Hematopoietic multipotent progenitor cell treated with erythropoietin and hydrocortisone succinate and interleukin-3 and kit ligand, for 8 days (in vitro differentiated cells): Measurements from ENCODE around the gene PTOV1.

Source experiments
- DNase-seq: peaks from one replicate; pipeline ENCODE4 v3.0.0-alpha.2; 2015

The PTOV1 gene

DNA sequence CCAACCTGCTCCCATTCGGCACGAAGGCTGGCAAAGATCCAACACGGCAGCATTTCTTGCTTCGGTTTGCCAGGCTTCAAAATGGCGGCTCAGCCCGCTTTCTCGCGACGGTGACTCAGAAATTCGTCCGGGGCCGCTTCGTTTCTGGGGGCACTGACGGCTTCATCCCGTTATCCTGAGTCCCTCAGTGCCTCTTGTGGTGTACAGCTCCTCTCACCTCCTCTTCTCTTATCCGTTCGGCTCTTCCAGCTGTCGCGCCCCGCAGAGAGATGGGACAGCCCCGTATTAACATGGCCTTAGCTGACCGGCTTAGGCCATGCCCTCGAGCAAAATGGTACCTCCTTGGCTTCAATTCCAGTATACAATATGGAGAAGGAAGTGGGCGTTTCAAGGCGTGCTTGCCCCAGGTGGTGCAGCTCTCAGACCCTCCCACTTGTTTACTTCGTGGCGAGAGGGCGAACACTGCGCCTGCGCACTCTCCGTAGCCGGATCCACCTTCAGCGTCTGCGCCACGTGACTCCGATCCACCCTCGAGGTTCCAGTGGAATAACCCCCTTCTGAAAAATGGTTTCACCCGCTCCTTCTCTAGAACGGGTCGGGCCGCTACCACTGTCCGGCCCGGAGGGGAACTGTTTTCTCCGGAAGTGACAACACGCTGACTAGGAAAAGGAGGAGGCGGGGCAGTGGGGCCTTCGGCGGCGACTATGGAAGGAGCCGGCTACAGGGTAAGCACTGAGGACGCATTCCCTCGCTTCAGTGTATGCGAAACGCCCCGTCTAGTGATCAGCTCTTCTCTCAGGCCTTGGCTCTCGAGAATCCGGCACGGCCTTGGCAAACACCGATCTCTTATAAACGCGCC is 26.3 kb downstream of the PTOV1 start, which contains the start of the genes AKT1S1 and TBC1D17:
TSS of gene AKT1S1 (minus strand) at position 336 of the 859 bp plus-strand sequence. CDS start 4,060 bp downstream, outside the sequence.
TSS of gene TBC1D17 (plus strand) at position 683 of the 859 bp plus-strand sequence. CDS start at position 705, 22 bp downstream.
- peak; percentile 100 for DNase-seq

DNA sequence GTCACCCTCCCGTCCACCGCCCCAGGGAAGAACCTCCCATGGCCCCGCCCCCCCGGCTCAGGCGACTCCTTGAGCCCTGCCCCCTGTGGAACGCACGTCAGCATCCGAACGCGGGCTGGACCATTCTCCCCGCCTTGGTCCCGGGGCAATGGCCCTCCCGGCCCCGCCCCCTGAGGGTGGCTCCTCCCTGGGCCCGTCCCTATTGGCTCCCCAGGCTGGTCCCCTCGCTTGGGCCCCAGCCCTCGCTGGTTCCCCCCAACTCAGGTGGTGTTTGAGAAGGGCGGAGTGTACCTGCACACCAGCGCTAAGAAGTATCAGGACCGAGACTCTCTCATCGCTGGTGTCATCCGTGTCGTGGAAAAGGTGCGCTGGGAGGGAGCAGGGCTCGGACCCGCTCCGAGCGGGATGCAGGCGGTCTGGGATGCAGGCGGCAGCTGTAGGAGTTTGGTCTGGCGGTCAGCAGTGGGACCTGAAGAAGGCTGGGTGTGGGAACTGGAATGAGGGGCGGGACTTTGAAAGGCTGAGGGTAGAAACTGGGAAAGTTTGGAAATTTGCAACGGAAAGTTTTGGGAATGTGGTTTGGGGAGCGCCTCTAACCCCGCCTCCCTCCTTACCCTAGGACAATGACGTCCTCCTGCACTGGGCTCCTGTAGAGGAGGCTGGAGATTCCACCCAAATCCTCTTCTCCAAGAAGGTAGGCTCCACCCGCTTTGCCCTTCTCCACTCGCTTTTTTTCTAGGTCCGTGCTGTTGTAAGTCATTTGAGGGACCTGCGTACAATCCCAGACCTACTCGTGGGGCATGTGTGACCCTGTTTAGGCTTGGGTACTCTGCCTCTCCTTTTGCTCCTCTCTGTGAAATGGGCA is 27.2 kb downstream of the PTOV1 start:
- DNase-seq, result peak; percentile 97

DNA sequence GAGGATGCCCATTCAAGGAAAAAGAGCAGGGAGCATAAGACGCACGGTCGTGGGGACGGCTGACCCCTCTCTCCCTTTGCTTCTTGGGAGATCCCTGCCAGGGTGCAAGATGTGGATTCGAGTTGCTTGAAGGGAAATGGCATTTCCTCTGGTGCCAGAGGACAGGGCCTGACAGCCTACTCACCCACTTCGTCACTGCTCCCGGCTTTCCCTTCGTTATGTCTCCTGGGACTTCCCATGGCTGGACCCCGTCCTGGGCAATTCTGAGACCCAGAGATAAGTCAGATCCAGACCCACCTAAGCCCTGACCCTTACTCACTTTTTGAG is 27.7 kb downstream of the PTOV1 start:
- DNase-seq, result no peak

DNA sequence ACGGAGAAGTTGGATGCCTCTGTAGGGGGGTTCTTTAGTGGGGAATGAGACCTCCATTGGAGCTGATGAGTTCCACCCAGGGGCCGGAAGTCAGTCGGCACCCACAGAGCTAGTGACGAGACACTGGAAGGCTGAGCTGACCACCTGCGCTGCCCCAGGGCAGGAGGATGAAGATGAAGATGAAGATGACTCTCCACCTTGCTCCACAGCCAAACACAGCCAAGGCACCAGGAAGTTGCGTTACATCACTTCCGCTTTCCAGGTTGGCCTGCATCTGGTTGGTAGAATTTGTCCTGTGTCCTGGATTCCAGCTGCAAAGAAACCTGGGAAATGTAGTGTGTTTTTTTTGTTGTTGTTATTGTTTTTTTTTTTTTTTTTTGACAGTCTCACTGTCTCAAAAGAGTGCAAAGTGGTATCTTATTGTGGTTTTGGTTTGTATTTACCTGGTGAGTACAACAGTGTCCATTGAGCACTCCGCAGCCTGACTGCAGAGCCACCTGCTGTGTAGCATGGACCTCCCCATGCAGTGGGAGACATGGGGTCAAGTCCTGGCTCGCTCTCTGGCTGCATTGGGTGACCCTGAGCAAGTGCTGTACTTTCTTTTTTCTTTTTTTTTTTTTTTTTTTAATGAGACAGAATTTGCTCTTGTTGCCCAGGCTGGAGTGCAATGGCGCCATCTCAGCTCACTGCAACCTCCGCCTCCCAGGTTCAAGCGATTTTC is 28.4 kb downstream of the PTOV1 start:
- peak; percentile 63 for DNase-seq

DNA sequence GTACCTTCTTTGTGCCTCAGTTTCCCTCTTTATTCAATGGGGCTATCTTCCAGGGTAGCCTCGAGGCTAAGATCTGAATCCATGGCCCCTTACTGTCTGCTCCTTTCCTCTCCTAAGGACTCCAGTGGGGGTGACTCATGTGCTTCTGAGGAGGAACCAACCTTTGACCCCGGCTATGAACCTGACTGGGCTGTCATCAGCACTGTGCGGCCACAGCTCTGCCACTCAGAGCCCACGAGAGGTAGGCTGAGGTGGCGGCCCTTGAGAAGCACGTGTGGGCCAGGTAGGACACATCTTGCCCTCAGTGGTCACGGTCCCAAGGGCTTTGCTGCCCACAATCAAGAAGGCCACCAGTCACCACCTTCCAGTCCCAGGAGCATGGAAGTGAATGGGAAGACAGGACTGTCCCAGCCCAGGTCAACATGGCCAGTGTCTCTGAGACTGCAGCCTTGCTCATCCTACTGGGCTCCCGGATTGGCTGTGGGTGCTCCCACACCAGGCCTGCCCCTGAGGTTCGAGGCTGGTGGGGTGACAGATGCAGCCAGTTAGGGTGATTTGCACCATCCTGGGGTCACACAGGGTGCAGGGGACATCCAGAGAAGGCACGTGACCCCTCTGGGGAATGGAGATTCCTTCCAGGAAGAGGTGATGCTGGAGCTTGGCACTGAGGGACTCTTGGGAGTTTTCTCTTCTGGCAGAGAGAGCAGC is 29.4 kb downstream of the PTOV1 start:
- DNase-seq, result no peak

DNA sequence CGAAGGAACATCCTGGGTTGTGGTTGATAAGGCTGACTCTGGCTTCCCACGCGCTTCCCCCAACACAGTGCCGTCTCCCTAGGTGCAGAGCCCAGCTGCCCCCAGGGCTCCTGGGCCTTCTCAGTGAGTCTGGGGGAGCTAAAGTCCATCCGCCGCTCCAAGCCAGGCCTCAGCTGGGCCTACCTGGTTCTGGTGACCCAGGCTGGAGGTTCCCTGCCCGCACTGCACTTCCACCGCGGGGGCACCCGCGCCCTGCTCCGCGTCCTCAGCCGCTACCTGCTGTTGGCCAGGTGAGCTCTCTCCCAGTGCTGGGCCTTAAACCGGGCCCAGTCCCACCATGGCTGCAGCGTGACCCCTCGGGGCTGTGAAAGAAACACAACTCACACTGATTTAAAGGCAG is 30.2 kb downstream of the PTOV1 start:
- no peak for DNase-seq

DNA sequence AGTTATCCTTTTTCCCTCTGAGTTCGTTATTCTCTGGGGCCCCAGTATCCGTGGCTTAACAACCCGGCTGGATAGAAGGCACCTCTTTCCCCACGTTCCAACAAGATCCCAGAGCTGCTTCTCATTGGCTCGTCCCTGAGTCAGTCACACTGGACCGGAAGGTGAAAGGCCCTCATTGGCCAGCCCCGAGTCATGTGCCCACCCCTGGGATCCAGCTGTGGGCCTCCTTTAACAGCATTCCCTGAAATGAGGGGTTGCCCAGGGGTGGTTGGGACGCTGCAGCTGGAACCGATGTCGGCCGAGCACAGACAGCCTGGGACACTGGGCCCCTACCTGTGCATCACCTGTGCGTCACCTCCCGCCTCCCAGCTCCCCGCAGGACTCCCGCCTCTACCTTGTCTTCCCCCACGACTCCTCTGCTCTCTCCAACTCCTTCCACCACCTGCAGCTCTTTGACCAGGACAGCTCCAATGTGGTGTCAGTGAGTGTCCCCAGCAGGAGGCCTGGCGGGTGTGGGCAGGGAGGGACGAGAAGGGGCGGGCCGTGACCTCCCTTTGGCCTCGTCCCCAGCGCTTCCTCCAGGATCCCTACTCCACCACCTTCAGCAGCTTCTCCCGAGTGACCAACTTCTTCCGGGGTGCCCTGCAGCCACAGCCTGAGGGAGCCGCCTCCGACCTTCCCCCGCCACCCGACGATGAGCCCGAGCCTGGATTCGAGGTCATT is 30.9 kb downstream of the PTOV1 start:
- DNase-seq, result no peak

DNA sequence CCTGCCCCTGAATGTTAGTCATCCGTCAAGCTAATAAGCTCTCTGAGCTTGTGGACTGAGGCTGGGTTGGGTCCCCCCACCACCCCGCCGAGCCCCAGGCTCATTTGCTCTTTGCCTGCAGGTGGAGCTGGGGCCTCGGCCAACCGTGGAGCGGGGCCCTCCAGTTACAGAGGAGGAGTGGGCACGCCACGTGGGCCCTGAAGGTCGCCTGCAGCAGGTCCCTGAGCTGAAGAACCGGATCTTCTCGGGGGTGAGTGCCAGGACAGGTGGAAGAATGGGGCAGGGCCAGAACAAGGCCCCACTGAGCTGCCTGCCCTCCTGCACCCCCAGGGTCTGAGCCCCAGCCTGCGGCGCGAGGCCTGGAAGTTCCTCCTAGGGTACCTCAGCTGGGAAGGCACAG is 31.7 kb downstream of the PTOV1 start:
- no peak for DNase-seq

DNA sequence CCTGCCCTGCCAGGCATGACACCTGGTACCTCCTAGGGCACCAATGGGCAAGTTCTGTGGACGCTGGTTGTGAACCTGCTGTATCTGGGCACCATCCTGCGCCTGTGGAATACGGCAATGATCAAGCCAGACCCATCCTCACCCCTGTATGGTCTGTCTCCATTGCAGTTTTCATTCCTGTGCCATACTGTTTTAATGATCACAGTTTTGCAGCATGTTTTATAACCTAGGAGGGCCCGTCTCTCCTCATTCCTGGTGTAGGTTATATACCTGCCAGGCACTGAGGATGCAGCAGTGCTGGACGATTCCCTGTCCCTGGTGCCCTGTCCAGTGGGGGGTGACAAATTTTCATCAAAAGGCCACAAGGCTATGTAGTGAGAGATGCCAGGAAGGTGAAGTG is 32.1 kb downstream of the PTOV1 start:
- DNase-seq, result no peak

DNA sequence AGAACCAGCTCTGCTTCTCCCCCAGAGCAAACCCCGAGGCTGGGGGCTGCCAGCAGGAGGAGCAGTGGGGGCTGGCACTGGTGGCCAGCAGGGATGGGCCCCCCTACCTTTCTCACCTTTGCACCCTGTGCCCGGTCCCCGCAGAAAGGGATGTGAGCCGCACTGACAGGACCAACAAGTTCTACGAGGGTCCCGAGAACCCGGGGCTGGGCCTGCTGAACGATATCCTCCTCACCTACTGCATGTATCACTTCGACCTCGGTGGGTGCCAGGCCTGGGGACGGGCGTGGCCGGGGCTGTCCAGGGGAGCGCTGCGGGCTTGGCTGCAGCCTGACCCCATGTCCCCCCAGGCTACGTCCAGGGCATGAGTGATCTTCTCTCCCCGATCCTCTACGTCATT is 33.1 kb downstream of the PTOV1 start:
- no peak for DNase-seq

DNA sequence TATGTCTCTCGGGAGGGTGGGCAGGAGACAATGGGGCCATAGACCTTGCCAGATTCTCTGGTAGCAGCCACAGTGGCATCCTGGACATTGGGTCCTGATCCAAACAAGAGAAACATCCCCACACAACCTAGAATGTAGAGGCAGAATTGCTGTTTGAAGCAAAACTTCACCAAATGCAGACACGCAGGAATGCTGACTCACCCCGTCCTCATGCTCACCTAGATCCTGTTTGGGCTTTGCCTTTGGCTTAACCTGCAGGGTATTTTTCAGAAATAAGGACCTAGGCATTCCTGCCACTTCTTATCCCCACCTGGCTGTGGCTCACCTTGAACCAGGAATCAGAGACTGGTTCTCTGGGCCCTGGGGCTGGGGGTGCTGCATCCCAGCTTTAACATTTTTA is 33.8 kb downstream of the PTOV1 start:
- no peak for DNase-seq

DNA sequence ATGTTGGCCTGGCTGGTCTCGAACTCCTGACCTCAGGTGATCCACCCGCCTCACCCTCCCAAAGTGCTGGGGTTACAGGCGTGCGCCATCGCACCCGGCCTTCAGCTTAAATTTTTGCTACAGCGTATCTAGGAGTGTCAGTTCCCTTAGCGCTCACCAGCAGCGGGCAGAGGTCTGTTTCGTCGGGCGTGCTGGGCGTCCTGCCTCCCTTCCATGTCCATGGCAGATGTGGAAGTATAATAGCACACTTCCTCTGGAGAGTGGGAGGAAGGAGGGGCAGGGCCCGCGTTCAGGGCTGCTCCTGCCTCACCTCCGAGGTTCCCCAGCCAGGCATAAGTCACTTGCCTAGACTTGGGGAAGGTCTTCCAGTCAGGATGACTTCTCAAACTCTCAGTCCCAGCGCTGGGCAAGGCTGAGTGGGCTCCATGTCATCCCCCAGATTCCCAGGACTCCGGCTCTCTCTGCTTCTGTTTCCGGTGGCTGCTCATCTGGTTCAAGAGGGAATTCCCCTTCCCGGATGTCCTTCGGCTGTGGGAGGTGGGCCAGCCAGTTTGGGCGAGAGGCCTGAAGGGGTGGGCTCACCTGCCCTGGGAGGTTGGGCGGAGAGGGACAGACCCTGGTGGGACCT is 36.2 kb downstream of the PTOV1 start:
- no peak for DNase-seq

DNA sequence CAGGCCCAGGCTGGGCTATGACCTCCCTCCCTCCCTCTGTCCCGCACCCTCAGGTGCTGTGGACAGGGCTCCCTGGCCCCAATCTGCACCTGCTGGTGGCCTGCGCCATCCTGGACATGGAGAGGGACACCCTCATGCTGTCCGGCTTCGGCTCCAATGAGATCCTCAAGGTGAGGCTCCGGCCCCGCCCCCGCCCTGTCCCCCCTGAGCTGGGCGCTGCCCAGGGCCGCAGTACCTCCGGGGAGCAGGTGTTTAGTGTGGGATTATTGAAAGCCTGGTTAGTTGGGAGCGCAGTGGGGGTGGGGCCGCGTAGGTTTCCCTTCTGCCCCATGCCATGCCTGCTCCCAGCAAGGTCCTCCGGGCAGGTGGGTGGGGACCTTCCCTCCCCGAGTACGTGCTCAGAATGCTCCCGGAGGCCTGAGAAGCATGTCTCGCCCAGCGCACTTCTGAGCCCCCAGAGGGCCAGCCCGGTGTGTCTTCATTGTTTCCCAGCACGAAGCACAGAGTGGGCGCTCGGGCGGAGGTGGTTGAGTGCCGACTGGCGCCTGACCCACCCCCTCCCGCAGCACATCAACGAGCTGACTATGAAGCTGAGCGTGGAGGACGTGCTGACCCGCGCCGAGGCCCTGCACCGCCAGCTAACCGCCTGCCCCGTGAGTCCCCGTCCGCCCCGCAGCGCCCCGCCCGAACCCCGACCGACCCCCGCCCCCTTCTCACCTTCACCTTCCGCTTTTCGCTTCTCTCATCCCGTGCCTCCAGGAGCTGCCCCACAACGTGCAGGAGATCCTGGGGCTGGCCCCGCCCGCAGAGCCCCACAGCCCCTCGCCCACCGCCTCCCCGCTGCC is 36.9 kb downstream of the PTOV1 start:
- no peak for DNase-seq

DNA sequence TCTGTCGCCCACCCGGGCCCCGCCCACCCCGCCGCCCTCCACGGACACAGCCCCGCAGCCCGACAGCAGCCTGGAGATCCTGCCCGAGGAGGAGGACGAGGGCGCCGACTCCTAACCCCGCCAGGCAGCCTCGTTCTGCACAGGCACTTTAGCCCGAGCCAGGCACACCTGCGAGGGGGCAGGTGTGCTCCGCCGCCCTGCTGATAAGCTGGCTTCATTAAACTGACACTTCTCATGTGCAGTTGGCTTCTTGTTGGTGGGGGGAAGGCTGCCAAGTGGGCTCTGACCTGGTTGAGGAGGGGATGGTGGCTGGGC is 37.5 kb downstream of the PTOV1 start:
- no peak for DNase-seq

DNA sequence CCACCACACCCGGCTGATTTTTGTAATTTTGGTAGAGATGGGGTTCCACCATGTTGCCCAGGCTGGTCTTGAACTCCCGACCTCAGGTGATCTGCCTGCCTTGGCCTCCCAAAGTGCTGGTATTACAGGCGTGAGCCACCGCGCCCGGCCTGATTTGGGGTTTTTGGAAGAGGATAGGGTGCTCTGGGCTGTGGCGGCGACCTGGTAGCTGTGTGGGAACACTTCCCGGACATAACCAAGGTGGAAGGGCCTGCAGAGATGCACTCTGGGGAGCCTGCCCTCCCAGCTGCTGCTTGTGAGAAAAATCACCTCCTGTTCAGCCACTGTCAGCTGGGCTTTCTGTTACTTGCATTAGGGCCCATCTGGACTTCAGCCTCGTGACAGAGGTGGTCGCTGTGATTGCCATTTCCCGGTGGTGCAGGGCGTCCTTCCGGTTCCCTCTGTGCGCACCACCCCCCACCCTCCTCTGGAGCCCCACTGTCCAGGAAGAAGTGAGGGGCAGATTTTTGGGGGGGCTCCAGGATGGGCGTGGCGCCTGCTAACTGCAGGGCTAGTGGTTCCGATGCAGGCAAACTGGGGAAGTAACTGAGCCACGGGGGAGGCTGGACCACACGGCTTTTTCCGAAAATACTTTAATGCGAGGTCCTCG is 38.2 kb downstream of the PTOV1 start:
- DNase-seq, result no peak

DNA sequence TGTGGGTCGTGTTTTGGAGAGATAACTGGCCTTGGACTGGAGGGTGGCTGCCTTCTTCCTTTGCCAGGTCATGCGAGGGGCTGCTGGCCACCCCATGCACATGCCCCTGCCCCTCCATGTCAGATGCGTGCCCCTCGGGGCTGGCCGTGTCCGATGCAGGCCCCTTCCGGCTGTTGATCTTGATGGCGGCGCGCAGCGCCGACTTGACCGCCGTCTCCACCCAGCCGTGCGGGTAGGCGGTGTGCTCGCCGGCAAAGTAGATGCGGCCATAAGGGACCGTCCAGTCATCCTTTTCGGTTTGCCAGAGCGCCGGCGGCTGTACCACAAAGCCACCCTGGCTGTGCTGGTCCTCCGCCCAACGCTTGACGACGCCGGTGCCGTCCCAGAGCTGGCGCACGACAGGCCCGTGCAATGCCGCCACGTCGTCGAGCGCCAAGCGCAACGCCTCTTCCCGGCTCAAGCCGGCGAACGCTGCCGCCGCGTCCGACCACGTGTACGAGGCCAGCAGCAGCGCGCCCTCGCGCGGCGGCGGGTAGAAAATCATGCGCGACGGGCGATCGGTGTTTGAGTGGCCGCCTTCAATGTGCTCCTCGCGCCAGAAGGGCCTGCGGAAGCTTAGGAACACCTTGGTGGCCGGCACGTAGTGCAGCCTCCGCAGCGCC is 38.9 kb downstream of the PTOV1 start:
- DNase-seq, result peak; percentile 85

DNA sequence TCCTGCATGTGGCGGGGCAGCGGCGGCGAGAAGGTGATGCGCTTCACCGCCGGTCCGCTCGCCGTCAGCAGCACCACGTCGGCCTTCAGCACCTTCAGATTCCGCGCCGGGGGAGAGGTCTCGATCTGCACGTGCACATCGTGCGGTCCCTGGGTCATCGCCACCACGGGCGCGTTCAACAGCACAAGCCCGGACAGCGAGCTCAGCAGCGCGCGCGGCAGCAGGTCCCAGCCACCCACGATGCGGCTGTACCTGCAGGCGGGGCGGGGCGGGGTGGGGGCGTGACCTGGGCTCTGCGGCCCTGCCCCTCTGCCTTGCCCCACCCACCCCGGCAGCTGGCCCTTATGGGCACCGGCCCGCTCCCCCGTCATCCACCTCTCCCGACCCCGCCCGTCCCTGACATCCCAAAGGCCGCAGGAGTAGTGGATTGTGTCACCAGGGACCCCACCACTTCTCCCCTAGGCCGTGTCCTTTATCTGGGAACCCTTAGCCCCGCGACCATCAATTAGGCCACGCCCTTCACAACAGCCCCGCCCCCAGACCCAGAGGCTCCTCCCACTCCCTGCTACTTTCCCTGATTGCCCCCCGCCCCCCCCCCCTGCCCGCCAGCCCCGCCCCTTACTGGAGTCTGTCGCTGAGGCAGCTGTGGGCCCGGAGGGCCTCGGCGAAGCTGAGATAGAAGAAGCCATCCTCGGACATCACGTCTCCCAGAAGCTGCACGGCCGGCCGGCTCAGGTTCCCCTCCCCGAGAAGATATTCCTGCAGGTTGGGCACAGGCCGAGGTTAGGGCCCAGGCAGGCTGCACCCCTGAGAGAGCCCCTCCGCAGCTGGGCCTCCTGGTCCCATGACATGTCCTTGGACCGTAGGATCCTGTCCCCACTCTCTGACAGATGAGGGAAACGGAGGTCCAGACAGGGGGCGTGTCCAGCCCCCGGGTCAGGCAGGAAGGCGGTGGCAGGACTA is 39.7 kb downstream of the PTOV1 start:
- DNase-seq, result no peak

DNA sequence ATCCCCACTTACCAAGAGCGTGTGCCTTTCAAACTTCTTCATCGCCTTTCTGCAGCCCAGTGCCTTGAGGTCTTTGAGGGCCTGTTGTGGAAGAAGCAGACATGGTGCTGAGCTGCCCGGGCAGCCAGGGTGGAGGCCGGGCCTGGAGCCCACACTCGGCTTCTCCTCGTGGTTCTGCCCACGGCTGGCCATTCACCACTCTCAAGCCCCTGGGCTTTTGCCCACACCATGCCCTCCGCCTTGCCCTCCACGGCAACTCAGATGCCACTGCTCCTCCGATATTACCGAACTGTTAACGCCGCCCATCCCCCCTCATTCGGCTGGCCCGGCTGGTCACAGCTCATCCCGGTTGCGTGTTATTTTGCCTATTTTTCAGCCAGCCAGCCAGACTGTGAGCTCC is 40.4 kb downstream of the PTOV1 start:
- DNase-seq, result no peak
